ENCODE data around the gene MARK3.

- TF ChIP-seq, protein P1, sequence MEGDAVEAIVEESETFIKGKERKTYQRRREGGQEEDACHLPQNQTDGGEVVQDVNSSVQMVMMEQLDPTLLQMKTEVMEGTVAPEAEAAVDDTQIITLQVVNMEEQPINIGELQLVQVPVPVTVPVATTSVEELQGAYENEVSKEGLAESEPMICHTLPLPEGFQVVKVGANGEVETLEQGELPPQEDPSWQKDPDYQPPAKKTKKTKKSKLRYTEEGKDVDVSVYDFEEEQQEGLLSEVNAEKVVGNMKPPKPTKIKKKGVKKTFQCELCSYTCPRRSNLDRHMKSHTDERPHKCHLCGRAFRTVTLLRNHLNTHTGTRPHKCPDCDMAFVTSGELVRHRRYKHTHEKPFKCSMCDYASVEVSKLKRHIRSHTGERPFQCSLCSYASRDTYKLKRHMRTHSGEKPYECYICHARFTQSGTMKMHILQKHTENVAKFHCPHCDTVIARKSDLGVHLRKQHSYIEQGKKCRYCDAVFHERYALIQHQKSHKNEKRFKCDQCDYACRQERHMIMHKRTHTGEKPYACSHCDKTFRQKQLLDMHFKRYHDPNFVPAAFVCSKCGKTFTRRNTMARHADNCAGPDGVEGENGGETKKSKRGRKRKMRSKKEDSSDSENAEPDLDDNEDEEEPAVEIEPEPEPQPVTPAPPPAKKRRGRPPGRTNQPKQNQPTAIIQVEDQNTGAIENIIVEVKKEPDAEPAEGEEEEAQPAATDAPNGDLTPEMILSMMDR (conservative IDR thresholded peaks at IDR 0.05), result no peak
- TF ChIP-seq ZFX (IDR thresholded peaks at IDR 0.05), result no peak
These were observed 146.4 kb downstream of the MARK3 start for GRCh38 chr14:103531421-103532215.
